Ureter (tissue), 1 donor: ENCODE results near the gene RPL10L. TPM values are rescaled to one million over a fixed set of nuclear protein-coding genes. Genes with fewer than 3 reads are reported as not detected.

Source experiments
- DNase-seq: peaks from one replicate; pipeline ENCODE4 v3.0.0-alpha.2; 2020; ENCODE audit warnings: low spot score
- total RNA-seq: library from RNA; stranded (reverse); gene quantifications from one replicate; pipeline ENCODE4 v1.2.4, GENCODE V29; 2023
- donor health status: DM: yes; HTN: yes; CAD: no.

Gene RPL10L
- not detected for total RNA-seq

- no peak for DNase-seq
Observed at GRCh38 chr14:46651526-46652144, at the start of gene RPL10L. Gene RPL10L (minus strand): TSS chr14:46651781. CDS start chr14:46651736, 45 bp downstream.

GRCh38 chr14:46691819-46692218, 40.2 kb upstream of the RPL10L start:
- DNase-seq: no peak

- DNase-seq: no peak
Observed at GRCh38 chr14:46686652-46687051, 35.1 kb upstream of the RPL10L start.

GRCh38 chr14:46672128-46672527, 20.5 kb upstream of the RPL10L start:
- no peak for DNase-seq

GRCh38 chr14:46663382-46663781, 11.8 kb upstream of the RPL10L start:
- no peak for DNase-seq

- no peak for DNase-seq
Observed at GRCh38 chr14:46661728-46662127, 10.1 kb upstream of the RPL10L start.

GRCh38 chr14:46653031-46653755, 1.6 kb upstream of the RPL10L start:
- no peak for DNase-seq

GRCh38 chr14:46646796-46647195, 4.8 kb downstream of the RPL10L start:
- no peak for DNase-seq

- DNase-seq: no peak
Observed at GRCh38 chr14:46626876-46627275, 24.7 kb downstream of the RPL10L start.
